NCI-H1694 (cell line): ENCODE measurements around the gene ARID2.

Experiments
- DNase-seq: peaks from one replicate; lab custom pipeline; 2025; lab: John Stamatoyannopoulos, UW

The ARID2 gene

GRCh38 chr12:45773747-45774146 lies 44.2 kb downstream of the ARID2 start:
- no peak for DNase-seq

GRCh38 chr12:45774508-45775162 lies 45.1 kb downstream of the ARID2 start:
- no peak for DNase-seq

- DNase-seq = no peak
Measured at GRCh38 chr12:45775465-45775864, 46.0 kb downstream of the ARID2 start.

- DNase-seq = no peak
Measured at GRCh38 chr12:45775964-45776363, 46.5 kb downstream of the ARID2 start.

GRCh38 chr12:45779936-45780335 lies 50.4 kb downstream of the ARID2 start:
- no peak for DNase-seq

GRCh38 chr12:45781080-45781479 lies 51.6 kb downstream of the ARID2 start:
- DNase-seq = no peak

- no peak for DNase-seq
Measured at GRCh38 chr12:45785315-45785714, 55.8 kb downstream of the ARID2 start.

GRCh38 chr12:45789025-45789424 lies 59.5 kb downstream of the ARID2 start:
- DNase-seq = no peak

GRCh38 chr12:45794422-45794821 lies 64.9 kb downstream of the ARID2 start:
- DNase-seq = no peak

GRCh38 chr12:45801625-45802024 lies 72.1 kb downstream of the ARID2 start:
- no peak for DNase-seq

GRCh38 chr12:45803111-45803510 lies 73.6 kb downstream of the ARID2 start:
- no peak for DNase-seq

- DNase-seq = no peak
Measured at GRCh38 chr12:45816652-45817051, 87.1 kb downstream of the ARID2 start.

GRCh38 chr12:45827974-45828373 lies 98.5 kb downstream of the ARID2 start:
- DNase-seq = no peak

GRCh38 chr12:45828402-45828801 lies 98.9 kb downstream of the ARID2 start:
- DNase-seq = no peak

GRCh38 chr12:45831590-45831989 lies 102.1 kb downstream of the ARID2 start:
- no peak for DNase-seq

GRCh38 chr12:45833401-45833800 lies 103.9 kb downstream of the ARID2 start:
- DNase-seq = no peak

- DNase-seq = no peak
Measured at GRCh38 chr12:45834809-45835208, 105.3 kb downstream of the ARID2 start.

GRCh38 chr12:45839917-45840316 lies 110.4 kb downstream of the ARID2 start:
- DNase-seq = no peak

GRCh38 chr12:45849289-45849688 lies 119.8 kb downstream of the ARID2 start:
- no peak for DNase-seq

GRCh38 chr12:45850302-45850701 lies 120.8 kb downstream of the ARID2 start:
- no peak for DNase-seq

GRCh38 chr12:45852508-45852907 lies 123.0 kb downstream of the ARID2 start:
- no peak for DNase-seq

- no peak for DNase-seq
Measured at GRCh38 chr12:45853550-45853949, 124.0 kb downstream of the ARID2 start.

- DNase-seq = no peak
Measured at GRCh38 chr12:45863332-45863731, 133.8 kb downstream of the ARID2 start.

- no peak for DNase-seq
Measured at GRCh38 chr12:45866299-45866698, 136.8 kb downstream of the ARID2 start.

- DNase-seq = no peak
Measured at GRCh38 chr12:45872446-45872845, 142.9 kb downstream of the ARID2 start.
